Breast epithelium (tissue), 4 donors: ENCODE data around the gene AMFR. TPM values are rescaled to one million over a fixed set of nuclear protein-coding genes. Genes with fewer than 3 reads are reported as not detected.
"Not testable (repeated sequence)": the region's sequence is repeated elsewhere in the genome, so short reads cannot be mapped to it uniquely, and the experiment has no call there.

ENCODE experiments used
- DNase-seq, 2 donors: peaks; one replicate each; pipeline ENCODE4 v3.0.0-alpha.2; 2019; ENCODE audit warnings: low spot score in 2 of 2
- H3K27ac ChIP-seq, 2 donors: fragments of 200-600 bp; sonication (generic) in 1 of 2; one replicate each; pipeline ENCODE4 v1.5.1; 2016 to 2019; ENCODE audit warnings: mild to moderate bottlenecking in 1 of 2
- H3K27me3 ChIP-seq, 2 donors: fragments of 200-600 bp; sonication (generic) in 1 of 2; one replicate each; pipeline versions ENCODE4 v1.5.1 to v1.6.0; 2017 to 2019; ENCODE audit warnings: control low read depth in 1 of 2, mild to moderate bottlenecking in 1 of 2
- H3K36me3 ChIP-seq: fragments of 200-600 bp; one replicate; pipeline ENCODE4 v1.5.1; 2019
- H3K4me1 ChIP-seq, 2 donors: fragments of 200-600 bp; sonication (generic); one replicate each; pipeline ENCODE4 v1.5.1; 2016 to 2019; ENCODE audit warnings: control low read depth in 1 of 2
- H3K4me3 ChIP-seq, 3 donors: fragments of 200-600 bp; sonication (generic); 1 replicate in 2 of 3; 2 replicates in 1 of 3; pipeline ENCODE4 v1.5.1; 2016 to 2019; ENCODE audit warnings: mild to moderate bottlenecking in 3 of 3, moderate library complexity in 2 of 3
- H3K9me3 ChIP-seq, 2 donors: fragments of 200-600 bp; sonication (generic) in 1 of 2; one replicate each; pipeline ENCODE4 v1.5.1; 2016 to 2019; ENCODE audit warnings: control low read depth in 1 of 2
- CTCF ChIP-seq, 3 donors: fragments of 450-650 bp; IDR thresholded peaks; one replicate each; pipeline ENCODE4 v1.5.1; 2016 to 2017; ENCODE audit warnings: antibody characterized with exemption in 3 of 3, mild to moderate bottlenecking in 3 of 3, moderate library complexity in 3 of 3
- POLR2A ChIP-seq: fragments of 450-650 bp; IDR thresholded peaks from one replicate; pipeline ENCODE4 v1.6.1; 2016; ENCODE audit warnings: antibody characterized with exemption, mild to moderate bottlenecking, moderate library complexity
- POLR2AphosphoS5 ChIP-seq, 3 donors: sonication (generic); formaldehyde crosslinking; IDR thresholded peaks; one replicate each; pipeline ENCODE4 v1.6.1; 2017; ENCODE audit warnings: antibody characterized with exemption in 3 of 3
- intact Hi-C: fragments of 100-400 bp; cut with DNase I; formaldehyde crosslinking; loops from one replicate; pipeline ENCODE4 v1.15.1; 2023; ENCODE audit warnings: low total_unique reads
- total RNA-seq, 3 donors: library from RNA; depleted of rRNA; stranded (reverse); fragments of >200 nt; gene quantifications; one replicate each; pipeline ENCODE4 v1.1.0, GENCODE V29; 2016

The AMFR gene
- total RNA-seq, 3 donors from 2014 or later = 156 to 205 (median 188) TPM

GRCh38 chr16:56382901-56383355 is 42.4 kb downstream of the AMFR start:
- Histone ChIP-seq H3K27me3 (no peaks in the 10 kb centered on the region), H3K4me3 (no peak overlapping the region), H3K27ac (peak overlapping the region; percentile 70 to 74), H3K36me3 (peaks cover 6% of the 10 kb centered on the region), H3K9me3 (peaks cover 10 to 13% of the 10 kb centered on the region in 2 donors), H3K4me1 (no peaks in the 10 kb centered on the region)
- peak in 1 of 2 donors; percentile 39 for DNase-seq
- TF ChIP-seq POLR2A = no peak
- no peak for TF ChIP-seq CTCF (IDR thresholded peaks at IDR 0.05)
- TF ChIP-seq POLR2AphosphoS5 (IDR thresholded peaks at IDR 0.05) = no peak
- intact Hi-C loops = no loop called here

- no peak for TF ChIP-seq POLR2AphosphoS5 (IDR thresholded peaks at IDR 0.05)
- no peak for TF ChIP-seq CTCF (IDR thresholded peaks at IDR 0.05)
- no peak for TF ChIP-seq POLR2A
- Histone ChIP-seq H3K27ac (peak overlapping the region in 1 of 2 donors; percentile 74), H3K9me3 (peaks cover 10 to 13% of the 10 kb centered on the region in 2 donors), H3K27me3 (no peaks in the 10 kb centered on the region), H3K4me3 (no peak overlapping the region), H3K4me1 (no peaks in the 10 kb centered on the region), H3K36me3 (peaks cover 6% of the 10 kb centered on the region)
- no peak for DNase-seq
- intact Hi-C loops = no loop called here
Observed at GRCh38 chr16:56382459-56382858, 42.9 kb downstream of the AMFR start.

- H3K4me3 ChIP-seq, intact Hi-C loops, H3K27me3 ChIP-seq, H3K36me3 ChIP-seq, H3K27ac ChIP-seq, DNase-seq, H3K4me1 ChIP-seq: not testable (repeated sequence)
- H3K9me3 ChIP-seq = peaks cover 10 to 13% of the 10 kb centered on the region in 2 donors
Observed at GRCh38 chr16:56380778-56381485, 44.4 kb downstream of the AMFR start.

DNA sequence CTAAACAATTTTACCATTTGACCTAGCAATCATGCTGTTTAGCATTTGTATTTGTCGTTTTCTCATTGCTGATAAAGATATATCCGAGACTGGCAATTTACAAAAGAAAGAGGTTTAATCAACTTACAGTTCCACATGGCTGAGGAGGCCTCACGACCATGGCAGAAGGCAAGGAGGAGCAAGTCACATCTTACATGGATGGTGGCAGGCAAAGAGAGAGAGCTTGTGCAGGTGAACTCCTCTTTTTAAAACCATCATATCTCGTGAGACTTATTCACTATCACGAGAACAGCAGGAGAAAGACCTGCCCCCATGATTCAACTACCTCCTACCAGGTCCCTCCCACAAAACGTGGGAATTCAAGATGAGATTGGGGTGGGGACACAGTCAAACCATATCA is 46.3 kb downstream of the AMFR start:
- H3K36me3 ChIP-seq, intact Hi-C loops: not testable (repeated sequence)
- H3K9me3 ChIP-seq = peaks cover 10 to 13% of the 10 kb centered on the region in 2 donors

DNA sequence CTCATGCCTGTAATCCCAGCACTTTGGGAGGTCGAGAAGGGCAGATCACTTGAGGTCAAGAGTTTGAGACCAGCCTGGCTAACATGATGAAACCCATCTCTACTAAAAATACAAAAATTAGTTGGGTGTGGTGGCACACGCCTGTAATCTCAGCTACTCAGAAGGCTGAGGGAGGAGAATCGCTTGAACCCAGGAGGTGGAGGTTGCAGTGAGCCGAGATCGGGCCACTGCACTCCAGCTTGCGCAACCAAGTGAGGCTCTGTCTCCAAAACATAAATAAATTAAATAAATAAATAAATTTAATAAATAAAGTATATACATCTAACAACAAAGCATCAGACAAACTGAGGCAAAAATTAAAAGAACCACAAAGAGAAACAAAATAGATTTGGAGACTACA is 49.6 kb downstream of the AMFR start:
- intact Hi-C loops, H3K27ac ChIP-seq, H3K27me3 ChIP-seq, H3K9me3 ChIP-seq, DNase-seq, H3K4me3 ChIP-seq, H3K36me3 ChIP-seq, H3K4me1 ChIP-seq: not testable (repeated sequence)

More for the DNA sequence above, 46.3 kb downstream of the AMFR start:
- DNase-seq, H3K27me3 ChIP-seq, H3K27ac ChIP-seq, H3K4me3 ChIP-seq, H3K4me1 ChIP-seq: not testable (repeated sequence)

DNA sequence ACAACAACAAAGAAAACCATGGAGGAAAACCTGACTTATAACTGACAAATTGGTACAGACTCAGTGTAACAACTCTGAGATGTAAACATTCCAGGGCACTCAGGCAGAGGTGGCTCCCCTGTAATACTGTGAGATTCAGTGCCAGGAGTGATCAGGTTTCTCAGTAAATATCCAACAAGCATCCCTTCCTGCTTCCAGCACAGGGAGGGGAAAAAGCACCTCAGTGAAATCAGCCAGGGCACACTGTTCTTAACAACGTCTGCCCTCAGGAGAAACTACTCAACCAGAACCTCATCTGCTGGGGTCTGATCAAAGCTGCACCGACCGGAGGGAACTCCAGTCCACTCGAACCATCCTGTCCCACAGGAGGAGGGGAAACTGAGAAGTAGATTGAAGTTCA is 52.3 kb downstream of the AMFR start:
- intact Hi-C loops = no loop called here
- TF ChIP-seq POLR2AphosphoS5 (IDR thresholded peaks at IDR 0.05) = no peak
- no peak for TF ChIP-seq CTCF (IDR thresholded peaks at IDR 0.05)
- no peak for TF ChIP-seq POLR2A
- Histone ChIP-seq H3K4me1 (no peaks in the 10 kb centered on the region), H3K4me3 (no peak overlapping the region), H3K36me3 (no peaks in the 10 kb centered on the region), H3K9me3 (no peaks in the 10 kb centered on the region), H3K27me3 (no peaks in the 10 kb centered on the region), H3K27ac (no peak overlapping the region)
- DNase-seq = no peak
